Fibroblast of lung (primary cell): Measurements from ENCODE around the gene LHFPL6. TPM values are rescaled to one million over a fixed set of nuclear protein-coding genes. Genes with fewer than 3 reads are reported as not detected.

ENCODE experiments used
- DNase-seq, 2 donors: peaks; one replicate each; pipeline versions ENCODE4 v3.0.0 to v3.0.0-alpha.2; 2010; ENCODE audit warnings: low read depth in 2 of 2
- H2AFZ ChIP-seq: 2 replicates; pipeline ENCODE4 v1.5.1; 2012; ENCODE audit warnings: low read length, control low read depth, inconsistent platforms
- H3K27ac ChIP-seq: 2 replicates; pipeline ENCODE4 v1.5.1; 2011; ENCODE audit warnings: low read length, control low read depth; ENCODE audit not compliant: insufficient read depth
- H3K27me3 ChIP-seq: 2 replicates; pipeline ENCODE4 v1.5.1; 2011; ENCODE audit warnings: mild to moderate bottlenecking, low read length; ENCODE audit not compliant: control insufficient read depth, insufficient read depth
- H3K36me3 ChIP-seq: 2 replicates; pipeline ENCODE4 v1.5.1; 2011; ENCODE audit warnings: low read length; ENCODE audit not compliant: control insufficient read depth, insufficient read depth
- H3K4me1 ChIP-seq: 2 replicates; pipeline ENCODE4 v1.5.1; 2011; ENCODE audit warnings: low read length; ENCODE audit not compliant: control insufficient read depth, insufficient read depth; ENCODE audit errors: extremely low read depth
- H3K4me2 ChIP-seq: 2 replicates; pipeline ENCODE4 v1.5.1; 2011; ENCODE audit warnings: low read length, control low read depth; ENCODE audit not compliant: insufficient read depth; ENCODE audit errors: extremely low read depth
- H3K4me3 ChIP-seq, 4 experiments: fragments of 200-600 bp in 1 of 4; sonication (generic) in 1 of 4; replicated peaks in 1 of 4; 2 replicates each; pipeline ENCODE4 v1.5.1; 2011 to 2016; ENCODE audit warnings: low read length in 4 of 4, low read depth in 3 of 4, mild to moderate bottlenecking in 3 of 4, control low read depth in 2 of 4, inconsistent platforms in 1 of 4, mixed read lengths in 1 of 4; ENCODE audit not compliant: insufficient read depth in 1 of 4; ENCODE audit errors: control extremely low read depth in 1 of 4
- H3K79me2 ChIP-seq: 2 replicates; pipeline ENCODE4 v1.5.1; 2012; ENCODE audit warnings: mild to moderate bottlenecking, low read length, inconsistent platforms; ENCODE audit not compliant: control insufficient read depth, insufficient read depth
- H3K9ac ChIP-seq: 2 replicates; pipeline ENCODE4 v1.5.1; 2011; ENCODE audit warnings: mild to moderate bottlenecking, low read length, control low read depth; ENCODE audit not compliant: insufficient read depth
- H3K9me3 ChIP-seq: 2 replicates; pipeline ENCODE4 v1.5.1; 2012; ENCODE audit warnings: low read depth, low read length; ENCODE audit not compliant: control insufficient read depth, insufficient read depth
- H4K20me1 ChIP-seq: 2 replicates; pipeline ENCODE4 v1.5.1; 2011; ENCODE audit warnings: low read length; ENCODE audit not compliant: control insufficient read depth, insufficient read depth; ENCODE audit errors: extremely low read depth
- EZH2 ChIP-seq: IDR thresholded peaks from 2 replicates; pipeline ENCODE4 v1.5.1; 2012; ENCODE audit warnings: low read length, control low read depth, mild to moderate bottlenecking; ENCODE audit errors: missing control alignments
- polyA plus RNA-seq, 2 donors: library from polyadenylated mRNA; depleted of rRNA in 1 of 2; stranded (reverse) in 1 of 2; unstranded in 1 of 2; fragments of >200 nt; gene quantifications; 2 replicates each; pipeline ENCODE4 v1.2.1, GENCODE V29; 2011 to 2012; ENCODE audit warnings: missing spikeins in 1 of 2
- total RNA-seq: library from RNA; depleted of rRNA; stranded (reverse); fragments of >200 nt; gene quantifications from 2 replicates; pipeline ENCODE4 v1.2.1, GENCODE V29; 2014
- TF ChIP-seq, protein P1 (sequence below), 2 donors: IDR thresholded peaks in 1 of 2; conservative IDR thresholded peaks in 1 of 2; 1 replicate in 1 of 2; 2 replicates in 1 of 2; pipeline ENCODE4 v1.5.1; 2011 to 2012; ENCODE audit warnings: low read length in 2 of 2, control low read depth in 1 of 2, inconsistent platforms in 1 of 2, low read depth in 1 of 2, mild to moderate bottlenecking in 1 of 2

The LHFPL6 gene
- total and polyA plus RNA-seq, 2 donors (not counting 1 experiment from before 2014, with no cell fraction given) = 42.4 to 86.8 TPM

DNA sequence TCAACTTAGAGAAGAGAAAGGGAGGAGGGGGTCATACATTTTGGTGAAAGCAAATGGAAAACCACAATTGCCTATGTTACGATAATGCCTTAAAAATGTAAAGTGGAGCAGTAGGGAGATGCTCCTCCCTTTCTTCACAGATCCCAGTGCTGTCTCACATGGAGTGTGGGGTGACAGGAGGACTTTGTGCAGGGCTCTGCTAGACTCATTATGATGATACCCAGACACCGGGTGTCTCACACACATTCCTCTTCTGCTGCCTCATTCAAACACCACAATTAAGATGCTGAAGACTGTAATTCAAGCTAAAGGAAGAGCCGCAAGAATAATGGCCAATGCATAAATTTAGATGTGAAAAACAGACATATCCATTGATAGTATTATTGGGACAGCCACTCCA lies 150.6 kb downstream of the LHFPL6 start:
- H3K27me3 ChIP-seq = no peaks in the 10 kb centered on the region

DNA sequence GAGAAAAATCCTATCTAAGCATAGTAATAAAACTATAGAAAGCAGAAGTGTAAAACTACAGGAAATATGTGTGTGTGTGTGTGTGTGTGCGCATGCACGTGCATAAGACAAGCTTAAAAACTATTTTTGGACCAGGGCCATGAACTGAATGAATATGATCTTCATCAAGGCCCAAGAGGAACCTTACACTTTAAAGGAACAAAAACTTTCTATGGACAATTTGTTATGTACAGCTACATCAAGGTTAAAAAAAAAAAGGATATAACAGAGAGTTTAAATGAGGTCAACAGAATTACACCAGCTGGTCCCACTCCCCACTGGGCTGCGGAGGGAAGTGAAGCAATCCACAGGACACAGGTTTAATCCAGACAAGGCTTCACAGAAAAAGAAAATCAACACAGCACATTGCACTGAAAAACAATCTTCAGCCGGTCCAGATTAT lies 151.1 kb downstream of the LHFPL6 start:
- no peak for TF ChIP-seq EZH2
- TF ChIP-seq, protein P1, sequence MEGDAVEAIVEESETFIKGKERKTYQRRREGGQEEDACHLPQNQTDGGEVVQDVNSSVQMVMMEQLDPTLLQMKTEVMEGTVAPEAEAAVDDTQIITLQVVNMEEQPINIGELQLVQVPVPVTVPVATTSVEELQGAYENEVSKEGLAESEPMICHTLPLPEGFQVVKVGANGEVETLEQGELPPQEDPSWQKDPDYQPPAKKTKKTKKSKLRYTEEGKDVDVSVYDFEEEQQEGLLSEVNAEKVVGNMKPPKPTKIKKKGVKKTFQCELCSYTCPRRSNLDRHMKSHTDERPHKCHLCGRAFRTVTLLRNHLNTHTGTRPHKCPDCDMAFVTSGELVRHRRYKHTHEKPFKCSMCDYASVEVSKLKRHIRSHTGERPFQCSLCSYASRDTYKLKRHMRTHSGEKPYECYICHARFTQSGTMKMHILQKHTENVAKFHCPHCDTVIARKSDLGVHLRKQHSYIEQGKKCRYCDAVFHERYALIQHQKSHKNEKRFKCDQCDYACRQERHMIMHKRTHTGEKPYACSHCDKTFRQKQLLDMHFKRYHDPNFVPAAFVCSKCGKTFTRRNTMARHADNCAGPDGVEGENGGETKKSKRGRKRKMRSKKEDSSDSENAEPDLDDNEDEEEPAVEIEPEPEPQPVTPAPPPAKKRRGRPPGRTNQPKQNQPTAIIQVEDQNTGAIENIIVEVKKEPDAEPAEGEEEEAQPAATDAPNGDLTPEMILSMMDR (conservative IDR thresholded peaks at IDR 0.05 in 1 of 2, IDR thresholded peaks at IDR 0.05 in 1 of 2; ENCODE audit: low read depth in 1 of 2, low read length in 2 of 2) = no peak
- no peak overlapping the region for H3K27ac ChIP-seq
- peak; percentile 37 to 58 for DNase-seq

More for the DNA sequence above, 150.6 kb downstream of the LHFPL6 start:
- H3K4me2 ChIP-seq = no peak overlapping the region
- H3K36me3 ChIP-seq = no peaks in the 10 kb centered on the region
- DNase-seq = peak in 1 of 2 donors; percentile 55
- H3K4me1 ChIP-seq = peaks cover 2% of the 10 kb centered on the region
- no peaks in the 10 kb centered on the region for H3K9me3 ChIP-seq
- H3K79me2 ChIP-seq = no peaks in the 10 kb centered on the region
- no peaks in the 10 kb centered on the region for H4K20me1 ChIP-seq
- no peak overlapping the region for H3K27ac ChIP-seq
- H3K4me3 ChIP-seq = no peak overlapping the region
- no peak overlapping the region for H2AFZ ChIP-seq
- no peak for TF ChIP-seq EZH2
- TF ChIP-seq, protein P1 (conservative IDR thresholded peaks at IDR 0.05 in 1 of 2, IDR thresholded peaks at IDR 0.05 in 1 of 2; ENCODE audit: low read depth in 1 of 2, low read length in 2 of 2) = no peak
- no peak overlapping the region for H3K9ac ChIP-seq

DNA sequence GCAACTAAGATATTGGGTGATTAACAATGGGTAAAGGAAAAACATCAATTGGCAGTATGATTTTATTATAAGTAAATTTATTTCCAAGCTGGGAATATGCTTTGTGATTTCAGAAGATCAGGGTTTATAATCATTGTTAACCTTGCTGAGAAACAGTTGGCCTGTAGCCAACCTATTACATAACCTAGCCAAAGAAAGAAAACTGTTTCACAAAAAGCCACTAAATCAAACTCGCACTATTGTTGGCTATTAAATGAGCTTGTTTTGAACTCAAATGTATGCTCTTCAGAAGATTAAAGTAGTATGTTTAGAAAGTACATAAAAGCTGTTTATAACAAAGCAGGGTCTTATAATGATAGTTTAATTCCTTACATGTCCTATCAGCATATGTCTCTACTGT lies 151.7 kb downstream of the LHFPL6 start:
- TF ChIP-seq EZH2 = no peak
- TF ChIP-seq, protein P1 (conservative IDR thresholded peaks at IDR 0.05 in 1 of 2, IDR thresholded peaks at IDR 0.05 in 1 of 2; ENCODE audit: low read depth in 1 of 2, low read length in 2 of 2) = no peak
- H3K9ac ChIP-seq = no peak overlapping the region
- no peaks in the 10 kb centered on the region for H3K36me3 ChIP-seq
- H3K27ac ChIP-seq = no peak overlapping the region
- no peaks in the 10 kb centered on the region for H3K27me3 ChIP-seq
- H4K20me1 ChIP-seq = no peaks in the 10 kb centered on the region
- H3K4me1 ChIP-seq = peaks cover 2% of the 10 kb centered on the region
- no peaks in the 10 kb centered on the region for H3K79me2 ChIP-seq
- H2AFZ ChIP-seq = no peak overlapping the region
- peak; percentile 33 to 43 for DNase-seq
- H3K4me2 ChIP-seq = no peak overlapping the region
- H3K4me3 ChIP-seq = no peak overlapping the region
- H3K9me3 ChIP-seq = no peaks in the 10 kb centered on the region

More for the DNA sequence above, 151.1 kb downstream of the LHFPL6 start:
- Histone ChIP-seq H3K4me3 (no peak overlapping the region), H3K27me3 (no peaks in the 10 kb centered on the region), H4K20me1 (no peaks in the 10 kb centered on the region), H3K36me3 (no peaks in the 10 kb centered on the region), H3K4me2 (no peak overlapping the region), H2AFZ (no peak overlapping the region), H3K9ac (no peak overlapping the region), H3K79me2 (no peaks in the 10 kb centered on the region), H3K9me3 (no peaks in the 10 kb centered on the region), H3K4me1 (peaks cover 2% of the 10 kb centered on the region)
